GM18907 (cell line): Measurements from ENCODE around the gene STX4.

Experiments used
- ATAC-seq: cut with Tn5 transposase; IDR thresholded peaks from one replicate; pipeline ENCODE4 v1.9.1; 2021; ENCODE audit warnings: mild to moderate bottlenecking, moderate library complexity; ENCODE audit not compliant: unreplicated experiment

STX4 gene

GRCh38 chr16:31061813-31062440 lies 28.6 kb downstream of the STX4 start:
- no peak for ATAC-seq

DNA sequence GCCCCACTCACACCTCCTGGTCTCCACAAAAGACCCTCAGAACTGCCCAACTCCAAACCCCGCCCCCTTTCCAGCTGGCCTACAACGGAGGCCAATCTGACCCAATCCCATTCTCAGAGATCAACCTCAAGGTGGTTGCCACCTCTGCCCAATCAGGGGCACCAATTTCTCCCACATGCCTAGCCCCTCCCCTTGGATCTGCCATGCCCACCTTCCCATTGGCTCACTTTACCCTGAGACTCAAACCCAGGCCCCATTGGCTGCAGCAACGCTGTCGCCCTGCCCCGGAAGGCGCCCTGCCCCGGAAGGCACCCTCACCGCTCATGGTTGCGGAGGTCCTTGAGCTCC lies 30.1 kb downstream of the STX4 start:
- no peak for ATAC-seq

- no peak for ATAC-seq
These were observed 30.7 kb downstream of the STX4 start for GRCh38 chr16:31063843-31064611.

- ATAC-seq: no peak
These were observed 31.6 kb downstream of the STX4 start for GRCh38 chr16:31064882-31065461.

GRCh38 chr16:31067342-31067741 lies 34.0 kb downstream of the STX4 start:
- ATAC-seq: no peak

GRCh38 chr16:31071861-31072260 lies 38.5 kb downstream of the STX4 start:
- no peak for ATAC-seq

GRCh38 chr16:31072540-31073141 lies 39.3 kb downstream of the STX4 start:
- ATAC-seq: peak; percentile 4

DNA sequence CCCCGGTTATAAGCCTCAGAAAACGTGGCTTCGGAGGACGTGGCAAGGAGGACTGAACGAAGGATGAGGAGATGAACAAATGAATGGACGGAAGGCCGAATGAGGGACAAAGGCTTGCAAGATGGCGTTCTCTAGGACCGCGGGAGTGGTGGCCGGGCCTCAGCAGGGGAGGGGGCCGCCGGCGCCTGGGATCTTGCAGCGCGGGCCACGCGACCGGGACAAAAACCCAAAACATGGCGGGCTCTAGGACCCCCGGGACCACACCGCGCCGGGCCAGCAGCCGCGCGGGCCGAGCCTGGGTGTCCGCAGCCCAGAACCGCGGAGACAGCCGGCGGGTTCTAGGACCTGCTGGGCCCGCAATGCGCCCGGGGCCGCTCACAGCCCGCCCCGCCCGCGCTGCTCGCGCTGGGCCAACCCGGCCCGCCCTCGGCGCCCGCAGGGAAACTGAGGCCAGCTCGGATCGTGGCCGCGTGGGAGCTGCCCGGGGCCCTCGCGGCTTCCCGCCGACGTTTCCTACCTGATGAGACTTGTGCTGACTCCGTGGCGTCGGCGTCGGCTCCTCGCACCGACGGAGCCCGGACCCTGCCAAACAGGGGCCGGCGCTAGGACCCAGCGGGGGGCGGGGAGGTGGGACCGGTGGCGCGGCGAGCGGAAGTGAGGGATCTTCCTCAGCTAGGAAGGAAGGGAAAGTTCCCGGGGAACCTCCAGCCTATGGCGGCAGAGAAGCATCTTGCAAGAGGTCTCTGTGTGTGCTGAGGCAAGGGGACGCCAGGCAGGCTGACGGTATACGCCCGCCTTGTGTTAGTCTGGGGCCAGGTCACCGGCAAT lies 40.0 kb downstream of the STX4 start:
- peak; percentile 59 for ATAC-seq

DNA sequence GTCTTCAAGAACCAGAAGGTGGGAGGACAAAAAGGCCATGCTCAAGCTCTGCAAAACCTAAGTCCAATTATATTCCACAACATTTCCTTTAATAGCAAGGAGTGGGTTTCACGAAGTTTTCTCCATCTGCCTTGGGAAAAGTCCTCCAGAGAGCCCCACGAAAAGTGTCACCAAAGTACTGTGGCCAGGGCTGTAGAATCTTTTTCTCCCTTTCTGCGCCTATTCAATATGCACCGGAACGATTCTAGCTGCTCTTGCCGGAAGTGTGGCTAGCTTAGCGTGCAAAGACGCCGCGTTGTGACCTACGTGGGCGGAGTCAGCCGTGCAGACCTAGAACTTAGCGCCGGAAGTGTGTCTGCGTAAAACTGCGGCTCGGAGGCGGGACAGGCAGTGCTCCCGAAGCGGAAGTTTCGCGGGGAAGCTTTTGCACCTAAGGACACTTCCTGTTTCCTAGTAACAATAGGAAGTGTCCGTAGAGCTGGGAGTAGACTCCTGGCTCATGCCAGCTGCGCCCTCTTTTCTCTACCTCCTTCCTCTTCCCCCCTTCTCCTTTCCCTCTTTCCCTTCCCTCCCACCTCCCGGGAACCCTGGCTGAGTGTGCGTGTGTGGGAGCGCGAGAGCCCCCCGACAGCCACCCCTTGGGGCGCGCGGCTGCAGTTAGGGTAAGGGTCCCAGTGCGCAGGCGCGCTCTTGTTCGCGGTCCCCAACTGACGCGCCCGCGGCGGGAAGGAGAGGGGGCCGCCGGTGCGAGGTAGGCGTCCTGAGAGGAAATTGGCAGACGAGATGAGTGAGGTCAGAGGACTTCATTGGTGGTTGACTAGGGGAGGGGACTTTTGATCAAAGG lies 40.8 kb downstream of the STX4 start, which contains the start of the genes ZNF646 and ZNF668:
TSS of gene ZNF646 (plus strand) at position 453 of the 844 bp plus-strand sequence. CDS start 1,903 bp downstream, outside the sequence.
TSS of gene ZNF668 (minus strand) at position 271 of the 844 bp plus-strand sequence. CDS start 9,781 bp downstream, outside the sequence.
- ATAC-seq: peak; percentile 70

GRCh38 chr16:31074814-31075183 lies 41.4 kb downstream of the STX4 start:
- ATAC-seq: no peak

GRCh38 chr16:31076319-31076718 lies 43.0 kb downstream of the STX4 start:
- no peak for ATAC-seq

DNA sequence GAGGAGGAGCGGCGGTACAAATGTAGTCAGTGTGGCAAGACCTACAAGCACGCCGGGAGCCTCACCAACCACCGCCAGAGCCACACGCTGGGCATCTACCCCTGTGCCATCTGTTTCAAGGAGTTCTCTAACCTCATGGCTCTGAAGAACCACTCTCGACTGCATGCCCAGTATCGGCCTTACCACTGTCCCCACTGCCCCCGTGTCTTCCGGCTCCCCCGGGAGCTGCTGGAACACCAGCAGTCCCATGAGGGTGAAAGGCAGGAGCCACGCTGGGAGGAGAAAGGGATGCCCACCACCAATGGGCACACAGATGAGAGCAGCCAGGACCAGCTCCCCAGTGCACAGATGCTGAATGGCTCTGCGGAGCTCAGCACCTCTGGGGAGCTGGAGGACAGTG lies 43.7 kb downstream of the STX4 start:
- no peak for ATAC-seq

- no peak for ATAC-seq
These were observed 44.4 kb downstream of the STX4 start for GRCh38 chr16:31077592-31078396.

DNA sequence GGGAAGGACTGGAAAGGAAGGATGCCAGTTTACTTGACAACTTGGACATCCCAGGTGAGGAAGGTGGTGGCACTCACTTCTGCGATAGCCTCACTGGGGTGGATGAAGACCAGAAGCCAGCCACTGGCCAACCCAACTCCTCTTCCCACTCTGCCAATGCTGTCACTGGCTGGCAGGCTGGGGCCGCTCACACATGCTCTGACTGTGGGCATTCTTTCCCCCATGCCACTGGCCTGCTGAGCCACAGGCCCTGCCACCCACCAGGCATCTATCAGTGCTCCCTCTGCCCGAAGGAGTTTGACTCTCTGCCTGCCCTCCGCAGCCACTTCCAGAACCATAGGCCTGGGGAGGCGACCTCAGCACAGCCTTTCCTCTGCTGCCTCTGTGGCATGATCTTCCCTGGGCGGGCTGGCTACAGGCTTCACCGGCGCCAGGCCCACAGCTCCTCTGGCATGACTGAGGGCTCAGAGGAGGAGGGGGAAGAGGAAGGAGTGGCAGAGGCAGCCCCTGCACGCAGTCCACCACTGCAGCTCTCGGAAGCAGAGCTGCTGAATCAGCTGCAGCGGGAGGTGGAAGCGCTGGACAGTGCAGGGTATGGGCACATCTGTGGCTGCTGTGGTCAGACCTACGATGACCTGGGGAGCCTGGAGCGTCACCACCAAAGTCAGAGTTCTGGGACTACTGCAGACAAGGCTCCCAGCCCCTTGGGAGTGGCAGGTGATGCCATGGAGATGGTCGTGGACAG lies 45.4 kb downstream of the STX4 start:
- ATAC-seq: no peak

DNA sequence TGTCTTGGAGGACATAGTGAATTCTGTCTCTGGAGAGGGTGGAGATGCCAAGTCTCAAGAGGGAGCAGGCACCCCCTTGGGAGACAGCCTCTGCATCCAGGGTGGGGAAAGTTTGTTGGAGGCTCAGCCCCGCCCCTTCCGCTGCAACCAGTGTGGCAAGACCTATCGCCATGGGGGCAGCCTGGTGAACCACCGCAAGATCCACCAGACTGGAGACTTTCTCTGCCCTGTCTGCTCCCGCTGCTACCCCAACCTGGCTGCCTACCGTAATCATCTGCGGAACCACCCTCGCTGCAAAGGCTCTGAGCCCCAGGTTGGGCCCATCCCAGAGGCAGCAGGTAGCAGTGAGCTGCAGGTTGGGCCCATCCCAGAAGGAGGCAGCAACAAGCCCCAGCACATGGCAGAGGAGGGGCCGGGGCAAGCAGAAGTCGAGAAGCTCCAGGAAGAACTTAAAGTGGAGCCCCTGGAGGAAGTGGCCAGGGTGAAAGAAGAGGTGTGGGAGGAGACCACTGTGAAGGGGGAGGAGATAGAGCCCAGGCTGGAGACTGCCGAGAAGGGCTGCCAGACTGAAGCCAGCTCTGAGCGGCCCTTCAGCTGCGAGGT lies 46.1 kb downstream of the STX4 start:
- ATAC-seq: no peak

GRCh38 chr16:31080035-31080629 lies 46.8 kb downstream of the STX4 start:
- no peak for ATAC-seq

GRCh38 chr16:31080756-31081419 lies 47.5 kb downstream of the STX4 start:
- no peak for ATAC-seq
